Sciatic nerve (tissue), 2 donors: Measurements from ENCODE around the gene GLP2R. TPM values are rescaled to one million over a fixed set of nuclear protein-coding genes. Genes with fewer than 3 reads are reported as not detected.
"Not testable (repeated sequence)": the region's sequence is repeated elsewhere in the genome, so short reads cannot be mapped to it uniquely, and the experiment has no call there.

ENCODE experiments used
- ATAC-seq: fragments of 200-7000 bp; cut with Tn5 transposase; one replicate; pipeline ENCODE4 v1.9.1; 2020; ENCODE audit warnings: mild to moderate bottlenecking, moderate library complexity
- DNase-seq: peaks from one replicate; pipeline ENCODE4 v3.0.0-alpha.2; 2020; ENCODE audit warnings: low spot score
- intact Hi-C: fragments of 100-400 bp; cut with DNase I; formaldehyde crosslinking; loops from one replicate; pipeline ENCODE4 v1.14.2; 2022
- total RNA-seq: library from RNA; stranded (reverse); fragmentation: NEBNext Ultra II Directional; extraction: Animal tissue kit (Norgen Biotek cat#: 25700); gene quantifications from one replicate; pipeline ENCODE4 v1.2.1, GENCODE V29; 2021
- donor health status: DM: no; HTN: no; CAD: no.
- donor health status: DM: no; HTN: no; CAD: no.

GLP2R gene
- total RNA-seq, result 0.18 TPM

GRCh38 chr17:9825641-9826150 is at the start of gene GLP2R:
TSS of gene GLP2R (plus strand) at chr17:9825924. CDS start at chr17:9826064, 140 bp downstream.
- ATAC-seq (no peak), DNase-seq (no peak)
- intact Hi-C loops, result no loop called here

GRCh38 chr17:9776911-9777310 is 48.8 kb upstream of the GLP2R start:
- no peak for DNase-seq
- intact Hi-C loops, result no loop called here
- ATAC-seq, result no peak

DNA sequence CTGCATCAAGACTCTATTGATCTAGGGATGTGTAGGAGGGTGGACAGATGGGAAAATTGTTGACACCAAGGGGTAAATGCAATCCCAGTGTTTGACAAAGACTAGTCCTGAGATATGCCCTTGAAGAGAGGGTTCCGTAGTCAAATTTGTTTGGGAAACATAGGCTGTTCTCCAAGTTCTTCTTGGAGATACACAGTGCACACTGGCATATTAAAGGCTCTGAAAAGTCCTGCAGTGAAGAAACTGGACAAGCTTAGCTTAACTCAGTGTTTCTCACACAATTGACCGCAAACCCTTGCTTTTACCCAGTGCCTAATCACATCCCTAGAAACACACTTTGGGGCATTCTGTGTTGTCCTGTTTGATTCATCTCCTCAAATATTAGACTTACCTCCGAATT is 45.2 kb upstream of the GLP2R start:
- ATAC-seq, result no peak

DNA sequence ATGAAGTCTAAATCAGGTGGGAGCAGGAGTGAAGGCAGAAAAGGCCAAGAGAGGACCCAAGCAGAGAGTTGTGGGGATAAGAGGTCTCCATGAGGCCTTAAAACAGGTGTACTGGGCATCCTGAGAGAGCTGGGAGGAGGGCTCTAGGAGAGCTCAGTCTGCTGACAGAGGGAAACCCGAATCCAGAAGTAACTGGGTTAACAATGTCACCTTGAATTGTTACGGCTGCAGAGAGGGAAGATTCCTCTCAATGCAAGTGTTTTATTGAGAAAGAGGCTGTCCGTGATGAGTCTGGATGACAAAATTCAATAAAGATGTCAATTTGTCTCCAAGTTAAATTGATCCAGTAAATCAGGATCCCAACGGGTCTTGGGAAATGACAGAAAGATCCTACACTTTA is 42.7 kb upstream of the GLP2R start:
- DNase-seq, result no peak
- no peak for ATAC-seq
- intact Hi-C loops, result no loop called here

More for the DNA sequence above, 45.2 kb upstream of the GLP2R start:
- intact Hi-C loops, result no loop called here
- no peak for DNase-seq

DNA sequence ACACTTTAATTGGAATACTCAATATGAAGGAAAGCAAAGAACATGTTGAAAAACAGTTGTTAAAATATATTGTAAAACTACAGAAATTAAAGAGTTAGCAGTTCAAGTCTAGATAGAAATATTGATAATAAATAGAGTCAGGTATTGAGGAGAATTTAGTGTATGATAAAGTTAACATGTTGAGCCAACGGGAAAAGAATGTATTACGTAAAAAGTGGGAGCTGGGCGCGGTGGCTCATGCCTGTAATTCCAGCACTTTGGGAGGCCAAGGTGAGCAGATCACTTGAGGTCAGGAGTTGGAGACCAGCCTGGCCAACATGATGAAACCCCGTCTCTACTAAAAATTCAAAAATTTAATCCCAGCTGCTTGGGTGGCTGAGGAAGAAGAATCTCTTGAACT is 42.3 kb upstream of the GLP2R start:
- DNase-seq, ATAC-seq, intact Hi-C loops: not testable (repeated sequence)

DNA sequence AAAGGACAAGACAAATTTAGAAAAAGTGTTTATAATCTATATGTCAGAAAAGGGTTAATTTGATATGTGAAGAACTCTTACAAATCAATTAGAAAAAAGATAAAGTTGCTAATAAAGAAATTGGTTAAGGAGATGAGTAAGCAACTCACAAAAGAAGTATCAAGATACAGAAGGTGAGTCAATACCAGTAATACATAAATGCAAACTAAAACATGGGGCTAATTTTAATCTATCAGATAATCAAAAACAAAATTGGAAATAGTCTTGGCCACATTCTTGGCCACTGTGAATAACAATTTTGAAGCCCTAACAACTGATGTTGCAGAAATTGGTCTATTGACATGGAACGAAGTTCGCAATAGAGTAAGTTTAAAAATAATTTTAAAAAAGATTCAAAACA is 41.2 kb upstream of the GLP2R start:
- intact Hi-C loops, result no loop called here
- DNase-seq, result no peak
- no peak for ATAC-seq

DNA sequence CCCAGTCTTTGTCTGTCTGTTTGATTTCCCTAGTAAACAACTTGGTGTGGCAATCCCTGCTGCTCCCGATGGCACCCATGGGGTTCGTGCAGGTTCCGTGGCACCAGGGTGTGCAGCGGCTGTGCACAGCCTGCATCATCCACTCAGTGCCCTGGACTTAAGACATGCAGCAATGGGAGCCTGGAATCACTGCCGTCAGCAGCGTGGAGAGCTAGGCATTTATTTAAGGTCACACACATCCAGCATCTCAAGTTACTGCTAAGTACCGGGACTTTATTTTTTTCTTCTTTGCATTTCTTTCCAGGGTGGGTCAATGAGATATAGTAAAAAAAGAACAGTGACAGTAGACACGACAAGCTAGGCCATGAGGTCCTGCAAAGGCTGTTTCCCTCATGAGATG is 37.1 kb upstream of the GLP2R start:
- DNase-seq (no peak), ATAC-seq (no peak)
- intact Hi-C loops, result no loop called here

- ATAC-seq (no peak), DNase-seq (no peak)
- intact Hi-C loops, result no loop called here
Observed at GRCh38 chr17:9790316-9790715, 35.4 kb upstream of the GLP2R start.

DNA sequence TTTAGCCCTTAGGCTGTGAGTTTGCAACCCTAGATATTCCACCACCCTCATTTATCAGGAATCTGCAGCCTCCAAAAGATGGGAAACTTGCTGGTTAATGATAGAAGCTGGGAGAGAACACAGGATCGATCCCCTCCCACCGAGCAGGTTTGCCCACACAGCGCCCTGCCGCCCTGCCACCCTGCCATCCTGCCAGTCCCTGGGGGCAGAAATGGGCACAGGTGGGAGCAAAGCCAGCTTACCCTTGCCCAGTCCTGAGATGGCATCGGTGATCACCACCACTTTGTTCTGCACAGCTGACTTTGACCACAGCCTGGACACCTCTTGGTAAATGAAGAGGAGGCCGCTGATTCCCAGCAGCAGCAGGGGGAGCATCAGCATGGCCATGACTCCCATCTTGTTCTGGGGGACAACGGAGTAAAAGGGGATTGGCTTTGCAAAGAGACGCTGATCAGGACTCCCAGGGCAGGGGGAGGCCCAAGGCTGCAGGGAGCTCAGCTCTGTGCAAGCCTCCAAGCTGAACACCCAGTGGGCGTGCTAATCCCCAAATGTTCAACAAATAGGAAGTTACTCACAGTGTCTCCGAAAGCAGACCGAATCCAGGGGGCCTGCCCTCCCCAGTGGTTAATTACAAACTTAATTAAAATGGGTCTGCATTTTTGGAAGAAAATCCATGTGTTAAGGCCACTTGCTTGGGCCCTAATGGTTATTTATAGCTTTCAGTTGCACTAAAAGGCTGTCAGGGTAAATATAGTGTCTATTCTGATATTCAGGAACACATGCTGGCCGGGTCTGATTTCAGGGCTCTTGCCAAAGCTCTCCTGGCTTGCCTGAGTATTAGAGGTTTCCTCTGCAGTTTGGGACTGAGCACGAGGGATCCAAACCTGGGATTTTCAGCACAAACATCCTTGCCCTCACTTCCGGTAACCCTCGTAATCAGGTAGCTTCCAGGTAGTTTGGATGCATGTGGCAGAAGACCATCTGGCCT is 34.5 kb upstream of the GLP2R start, which contains the start of gene DHRS7C:
Gene DHRS7C (minus strand): TSS at position 704 of the 988 bp plus-strand sequence. CDS start 308 bp downstream, at position 396.
- intact Hi-C loops, result no loop called here
- DNase-seq (no peak), ATAC-seq (no peak)

DNA sequence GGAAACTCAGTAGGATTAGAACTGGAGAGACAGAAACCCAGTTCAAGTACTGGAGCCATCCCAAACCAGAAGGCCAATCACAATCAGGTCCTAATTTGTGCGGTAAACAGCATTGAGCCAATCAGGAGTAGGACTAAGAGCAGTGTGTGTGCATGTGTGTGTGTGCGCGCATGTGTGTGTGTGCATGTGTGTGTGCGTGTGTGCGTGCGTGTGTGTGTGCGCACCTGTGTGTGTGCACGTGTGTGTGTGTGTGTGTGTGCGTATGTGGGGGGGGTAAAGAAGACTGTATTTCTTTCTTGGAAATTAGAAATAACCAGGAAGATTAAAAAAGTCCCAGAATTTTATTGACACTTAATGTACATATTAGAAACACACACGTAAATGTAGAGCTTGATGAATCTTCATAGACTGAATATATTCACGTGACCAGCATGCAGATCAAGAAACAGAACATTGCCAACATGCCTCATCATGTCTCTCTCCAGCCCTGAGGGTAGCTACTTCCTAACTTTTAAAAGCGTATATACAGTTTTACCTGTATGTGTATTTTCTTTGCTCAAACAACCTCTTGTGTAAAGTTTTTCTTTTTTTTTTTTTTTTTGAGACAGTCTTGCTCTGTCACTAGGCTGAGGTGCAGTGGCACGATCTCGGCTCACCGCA is 33.4 kb upstream of the GLP2R start:
- ATAC-seq, result no peak
- intact Hi-C loops, result no loop called here
- no peak for DNase-seq

- intact Hi-C loops, result no loop called here
- ATAC-seq, result no peak
- no peak for DNase-seq
Observed at GRCh38 chr17:9798008-9798407, 27.7 kb upstream of the GLP2R start.

GRCh38 chr17:9798724-9799123 is 27.0 kb upstream of the GLP2R start:
- no peak for DNase-seq
- intact Hi-C loops, result no loop called here
- no peak for ATAC-seq

DNA sequence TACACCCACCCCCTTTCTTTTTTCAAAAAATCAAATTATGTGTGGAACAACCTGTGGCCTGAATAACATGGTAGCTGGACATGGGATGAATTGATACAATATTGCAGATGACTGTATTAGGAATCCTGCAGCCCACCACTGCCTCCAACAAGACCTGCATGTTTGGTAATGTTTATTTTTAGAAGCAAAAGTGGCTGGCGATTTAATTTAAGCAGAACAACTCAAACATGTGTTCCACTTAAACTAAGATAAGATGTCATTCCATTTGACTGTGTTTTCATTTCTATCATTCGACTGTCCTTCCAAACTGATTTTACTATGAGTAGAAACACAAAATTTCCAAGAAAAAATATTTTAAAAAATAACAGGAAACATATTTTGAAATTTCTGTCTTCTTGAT is 24.2 kb upstream of the GLP2R start:
- no peak for DNase-seq
- ATAC-seq, result no peak
- intact Hi-C loops, result no loop called here

- DNase-seq (no peak), ATAC-seq (no peak)
- intact Hi-C loops, result no loop called here
Observed at GRCh38 chr17:9802294-9802693, 23.4 kb upstream of the GLP2R start.

- intact Hi-C loops, result no loop called here
- no peak for DNase-seq
- no peak for ATAC-seq
Observed at GRCh38 chr17:9802697-9803096, 23.0 kb upstream of the GLP2R start.

DNA sequence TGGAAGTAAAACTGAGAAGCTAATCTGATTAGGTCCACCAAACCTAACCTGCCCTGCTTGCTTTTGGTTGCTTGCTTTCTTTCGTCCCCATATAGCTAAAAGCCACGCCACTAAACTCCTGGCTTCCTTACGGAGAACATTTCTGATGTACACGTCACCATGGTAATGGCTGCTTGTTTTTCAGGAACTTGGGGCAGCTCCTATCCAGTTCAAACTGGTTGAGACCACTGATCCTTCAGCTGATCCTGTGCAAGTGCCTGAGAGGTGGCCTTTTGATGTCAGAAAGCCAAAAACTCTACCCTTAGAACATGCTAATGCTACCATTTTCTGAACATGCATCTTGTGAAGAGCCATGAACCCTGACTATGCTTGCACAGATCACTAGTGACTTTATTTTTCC is 20.0 kb upstream of the GLP2R start:
- intact Hi-C loops, result no loop called here
- ATAC-seq, result no peak

DNA sequence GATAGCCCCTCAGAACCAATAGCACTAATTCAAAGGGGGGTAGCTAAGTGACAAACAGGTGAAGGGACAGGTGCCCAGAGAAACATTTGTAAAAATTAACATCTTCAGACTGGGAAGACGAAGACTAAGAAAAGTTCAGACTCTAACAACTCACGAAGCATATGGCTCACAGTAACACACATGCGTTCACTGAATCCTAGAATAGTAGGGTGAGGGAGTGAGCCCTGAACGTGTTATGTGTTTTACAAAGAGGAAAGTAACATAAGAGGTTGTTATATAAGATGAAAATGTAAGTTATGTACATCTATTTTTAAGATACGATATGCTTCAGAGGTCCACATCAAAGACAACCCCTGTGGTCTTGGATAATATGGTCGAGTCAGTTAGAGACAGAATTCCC is 19.0 kb upstream of the GLP2R start:
- ATAC-seq, result no peak
- intact Hi-C loops, result no loop called here

More for the DNA sequence above, 20.0 kb upstream of the GLP2R start:
- DNase-seq, result no peak

GRCh38 chr17:9809409-9809808 is 16.3 kb upstream of the GLP2R start:
- intact Hi-C loops, result no loop called here
- ATAC-seq (no peak), DNase-seq (no peak)

More for the DNA sequence above, 19.0 kb upstream of the GLP2R start:
- no peak for DNase-seq

DNA sequence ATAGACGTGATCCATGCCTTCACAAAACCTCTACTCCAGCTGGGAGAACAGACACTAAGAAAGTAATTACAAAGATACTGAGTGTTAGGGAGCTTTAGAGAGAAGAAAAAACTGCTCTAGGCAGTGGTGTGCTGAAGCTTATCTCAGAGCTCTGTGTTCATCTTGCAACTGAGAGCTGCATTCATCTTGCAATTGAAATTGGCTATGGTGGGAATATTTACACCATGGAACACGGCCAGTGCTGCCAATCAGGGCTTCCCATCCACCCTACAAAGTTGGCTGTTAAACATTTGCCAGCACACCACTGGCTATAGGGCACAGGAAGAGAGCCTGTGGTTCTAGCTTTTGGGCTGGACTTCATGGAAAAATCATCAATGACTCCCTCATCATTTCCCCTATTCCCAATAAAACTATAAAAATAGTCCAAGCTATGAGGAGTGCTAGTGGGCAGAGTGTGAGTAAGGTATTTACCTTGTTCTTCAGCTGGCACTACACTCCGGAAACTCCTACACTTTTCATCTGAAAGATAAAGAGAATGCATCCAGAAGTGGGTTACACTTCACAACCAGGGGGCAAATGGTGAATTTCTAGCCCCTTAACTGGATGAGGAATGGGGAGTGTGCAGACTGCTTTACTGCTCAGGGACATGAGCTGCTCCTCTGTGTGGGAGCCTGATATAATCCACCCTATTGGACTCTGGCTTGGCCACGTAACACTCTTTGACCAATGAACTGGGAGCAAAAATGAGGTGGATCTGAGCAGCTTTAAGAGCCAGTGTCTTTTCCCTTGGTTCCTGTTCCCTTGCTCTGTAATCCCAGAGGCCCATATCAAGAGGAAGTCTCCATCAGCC is 15.4 kb upstream of the GLP2R start:
- no peak for DNase-seq
- intact Hi-C loops, result no loop called here
- no peak for ATAC-seq
